Activated naive CD8-positive, alpha-beta T cell treated with anti-CD3 and anti-CD28 coated beads, Interleukin-2, amount 10 ng/mL, durations not matched to agents 7 days and 5 days (primary cell): ENCODE measurements around the gene NAALADL2. TPM values are rescaled to one million over a fixed set of nuclear protein-coding genes. Genes with fewer than 3 reads are reported as not detected.
"Not testable (repeated sequence)": the region's sequence is repeated elsewhere in the genome, so short reads cannot be mapped to it uniquely, and the experiment has no call there.

ENCODE experiments used
- ATAC-seq: fragments of 150-1000 bp; cut with Tn5 transposase; one replicate; pipeline ENCODE4 v1.10.0; 2021; ENCODE audit warnings: low read depth, moderate library complexity
- POLR2A ChIA-PET: fragments of 350-600 bp; sonication (Branson Sonifier 250); formaldehyde crosslinking; loops from one replicate; lab custom pipeline; 2021; ENCODE audit warnings: antibody characterized with exemption; lab: Charles Lee
- DNase-seq: peaks from one replicate; pipeline ENCODE4 v3.0.0; 2021
- H3K27ac Mint-ChIP-seq: one replicate; pipeline ENCODE4 v1.8.0; 2022; ENCODE audit warnings: mild to moderate bottlenecking, mixed read lengths
- H3K27me3 Mint-ChIP-seq: one replicate; pipeline ENCODE4 v1.8.0; 2022; ENCODE audit warnings: mild to moderate bottlenecking, moderate library complexity, mixed read lengths
- H3K36me3 Mint-ChIP-seq: one replicate; pipeline ENCODE4 v1.8.0; 2021; ENCODE audit warnings: mild to moderate bottlenecking, mixed read lengths
- H3K4me1 Mint-ChIP-seq: one replicate; pipeline ENCODE4 v1.8.0; 2021; ENCODE audit warnings: mixed read lengths
- H3K4me3 Mint-ChIP-seq: one replicate; pipeline ENCODE4 v1.8.0; 2022; ENCODE audit warnings: mild to moderate bottlenecking, moderate library complexity, mixed read lengths
- H3K9me3 Mint-ChIP-seq: one replicate; pipeline ENCODE4 v1.8.0; 2021; ENCODE audit warnings: mixed read lengths
- total RNA-seq, 2 experiments: library from RNA; stranded (reverse); gene quantifications; one replicate each; pipeline ENCODE4 v1.2.3, GENCODE V29; 2021

Gene NAALADL2
- total RNA-seq, 2 experiments from 2014 or later, result not detected

DNA sequence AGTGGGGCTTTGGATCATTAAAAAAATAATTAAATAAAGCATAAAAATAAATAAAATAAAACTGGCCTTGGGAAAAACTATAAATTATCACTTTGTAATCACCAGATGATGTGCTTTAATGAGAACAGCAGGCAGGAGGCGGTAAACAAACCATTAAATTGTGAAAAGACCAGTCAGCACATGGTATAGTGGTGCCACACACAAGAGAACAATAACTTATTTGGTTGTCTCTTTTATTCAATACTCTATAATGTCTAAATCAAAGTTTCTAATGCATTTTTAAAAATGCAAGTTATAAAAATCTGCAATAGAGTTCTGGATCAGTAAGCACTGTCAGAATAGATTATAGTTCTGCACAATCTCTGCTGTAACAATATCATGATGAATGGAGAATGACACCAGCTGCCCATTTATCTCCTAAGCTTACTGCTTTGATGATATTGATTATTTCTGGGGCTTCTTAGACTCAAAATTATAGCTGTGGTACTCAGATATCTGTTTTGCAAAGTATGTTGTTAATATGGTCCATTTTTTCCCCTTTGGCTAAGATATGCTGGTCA lies 259.3 kb downstream of the NAALADL2 start:
- Mint-ChIP-seq H3K9me3 (peaks cover 2% of the 10 kb centered on the region), H3K27me3 (no peaks in the 10 kb centered on the region), H3K4me1 (no peaks in the 10 kb centered on the region), H3K4me3 (no peak overlapping the region), H3K36me3 (no peaks in the 10 kb centered on the region), H3K27ac (no peak overlapping the region)
- POLR2A ChIA-PET, result no interaction called here
- ATAC-seq (no peak), DNase-seq (no peak)

DNA sequence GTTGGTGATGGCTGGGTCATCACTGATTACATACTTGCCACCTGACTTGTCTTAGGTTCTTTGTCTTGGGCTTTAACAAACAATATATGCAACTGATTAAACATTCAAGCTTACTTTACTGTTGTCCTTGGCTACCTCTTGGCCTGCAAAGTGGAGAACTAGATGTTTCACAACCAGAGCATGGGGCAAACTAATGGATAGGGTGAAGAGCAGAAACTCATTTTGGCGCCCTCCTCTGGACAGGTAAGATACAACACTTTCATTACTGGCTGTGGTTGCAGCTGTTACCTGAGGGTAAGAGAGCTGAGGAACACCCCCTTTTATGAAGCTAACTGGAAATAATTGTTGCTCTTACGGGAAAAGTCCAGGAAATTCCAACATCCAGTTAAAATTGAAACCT lies 262.1 kb downstream of the NAALADL2 start:
- no peaks in the 10 kb centered on the region for H3K27me3 Mint-ChIP-seq
- H3K36me3 Mint-ChIP-seq, result no peaks in the 10 kb centered on the region
- POLR2A ChIA-PET, result no interaction called here
- ATAC-seq (no peak), DNase-seq (no peak)
- H3K27ac Mint-ChIP-seq, result no peak overlapping the region
- H3K4me3 Mint-ChIP-seq, result no peak overlapping the region
- no peaks in the 10 kb centered on the region for H3K4me1 Mint-ChIP-seq
- peaks cover 5% of the 10 kb centered on the region for H3K9me3 Mint-ChIP-seq

DNA sequence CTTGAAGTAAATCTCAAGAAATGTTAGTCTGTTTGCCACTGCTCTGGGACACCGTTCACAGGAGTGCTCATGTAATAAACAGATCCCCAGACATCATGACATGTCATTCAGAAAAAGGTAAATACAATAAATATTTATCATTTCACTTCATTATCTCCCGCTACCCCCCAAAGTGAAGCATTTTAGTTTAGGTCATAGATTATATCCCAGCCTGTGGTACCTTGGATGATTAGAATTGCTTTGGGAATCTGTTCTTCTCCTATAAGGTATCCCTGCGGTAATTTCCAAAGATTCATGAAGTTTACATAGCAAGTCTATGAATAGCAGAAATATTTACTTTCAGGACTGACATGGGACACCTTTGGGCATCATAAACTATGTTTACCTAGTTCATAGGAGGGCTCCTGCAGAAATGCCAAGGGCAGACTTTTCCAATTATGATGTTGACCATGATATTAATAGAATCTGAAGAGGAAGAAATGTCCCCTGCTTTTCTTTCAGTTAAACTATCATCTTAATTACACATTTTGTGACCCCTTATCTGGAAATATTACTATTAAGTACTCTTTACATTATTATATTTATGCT lies 268.0 kb downstream of the NAALADL2 start:
- Mint-ChIP-seq H3K4me1 (no peaks in the 10 kb centered on the region), H3K27me3 (no peaks in the 10 kb centered on the region), H3K36me3 (no peaks in the 10 kb centered on the region), H3K27ac (no peak overlapping the region), H3K4me3 (no peak overlapping the region), H3K9me3 (peaks cover 2% of the 10 kb centered on the region)
- DNase-seq, result no peak
- POLR2A ChIA-PET, result no interaction called here
- no peak for ATAC-seq

DNA sequence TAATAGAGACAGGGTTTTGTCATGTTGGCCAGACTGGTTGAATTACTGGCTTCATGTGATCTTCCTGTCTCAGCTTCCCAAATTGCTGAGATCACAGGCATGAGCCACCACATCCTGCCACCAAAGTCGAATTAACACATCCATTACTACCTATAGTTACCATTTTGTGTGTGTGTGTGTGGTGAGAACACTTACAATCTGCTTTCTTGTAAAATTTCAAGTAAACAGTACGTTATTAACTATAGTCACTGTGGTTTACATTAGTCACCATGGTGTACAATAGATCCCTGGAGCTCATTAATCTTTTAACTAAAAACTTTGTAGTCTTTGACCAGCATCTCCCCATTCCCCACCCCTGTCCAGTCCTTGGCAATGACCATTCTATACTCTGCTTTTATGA lies 270.0 kb downstream of the NAALADL2 start:
- peaks cover 3% of the 10 kb centered on the region for H3K9me3 Mint-ChIP-seq
- H3K27me3 Mint-ChIP-seq, result no peaks in the 10 kb centered on the region
- H3K36me3 Mint-ChIP-seq, result no peaks in the 10 kb centered on the region
- ATAC-seq, result no peak
- DNase-seq, result no peak
- POLR2A ChIA-PET, result no interaction called here
- no peaks in the 10 kb centered on the region for H3K4me1 Mint-ChIP-seq
- H3K4me3 Mint-ChIP-seq, result no peak overlapping the region
- no peak overlapping the region for H3K27ac Mint-ChIP-seq

DNA sequence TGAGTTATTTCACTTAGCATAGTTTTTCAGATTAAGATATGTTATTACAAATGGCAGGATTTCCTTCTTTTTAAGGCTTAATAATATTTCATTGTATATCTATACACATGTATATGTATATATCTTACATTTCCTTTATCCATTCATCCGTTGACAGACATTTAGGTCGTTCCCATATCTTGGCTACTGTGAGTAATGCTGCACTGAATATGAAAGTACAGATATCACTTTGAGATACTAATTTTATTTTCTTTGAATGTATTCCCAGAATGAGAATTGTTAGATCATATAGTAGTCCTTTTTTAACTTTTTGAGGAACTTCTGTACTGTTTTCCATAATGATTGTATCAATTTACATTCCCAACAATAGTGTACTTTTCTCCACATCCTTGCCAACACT lies 270.4 kb downstream of the NAALADL2 start:
- H3K27ac Mint-ChIP-seq, result no peak overlapping the region
- ATAC-seq (no peak), DNase-seq (no peak)
- H3K4me1 Mint-ChIP-seq, result no peaks in the 10 kb centered on the region
- H3K4me3 Mint-ChIP-seq, result no peak overlapping the region
- no peaks in the 10 kb centered on the region for H3K36me3 Mint-ChIP-seq
- no peaks in the 10 kb centered on the region for H3K27me3 Mint-ChIP-seq
- H3K9me3 Mint-ChIP-seq, result peaks cover 3% of the 10 kb centered on the region
- POLR2A ChIA-PET, result no interaction called here

DNA sequence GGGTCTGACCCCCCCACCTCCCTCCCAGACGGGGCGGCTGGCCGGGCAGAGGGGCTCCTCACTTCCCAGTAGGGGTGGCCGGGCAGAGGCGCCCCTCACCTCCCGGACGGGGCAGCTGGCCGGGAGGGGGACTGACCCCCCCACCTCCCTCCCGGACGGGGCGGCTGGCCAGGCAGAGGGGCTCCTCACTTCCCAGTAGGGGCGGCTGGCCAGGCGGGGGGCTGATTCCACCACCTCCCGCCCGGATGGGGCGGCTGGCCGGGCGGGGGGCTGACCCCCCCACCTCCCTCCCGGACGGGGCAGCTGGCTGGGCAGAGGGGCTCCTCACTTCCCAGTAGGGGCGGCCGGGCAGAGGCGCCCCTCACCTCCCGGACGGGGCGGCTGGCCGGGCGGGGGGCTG lies 272.7 kb downstream of the NAALADL2 start:
- H3K4me1 Mint-ChIP-seq, H3K36me3 Mint-ChIP-seq, POLR2A ChIA-PET, DNase-seq, ATAC-seq, H3K4me3 Mint-ChIP-seq, H3K9me3 Mint-ChIP-seq, H3K27ac Mint-ChIP-seq, H3K27me3 Mint-ChIP-seq: not testable (repeated sequence)

DNA sequence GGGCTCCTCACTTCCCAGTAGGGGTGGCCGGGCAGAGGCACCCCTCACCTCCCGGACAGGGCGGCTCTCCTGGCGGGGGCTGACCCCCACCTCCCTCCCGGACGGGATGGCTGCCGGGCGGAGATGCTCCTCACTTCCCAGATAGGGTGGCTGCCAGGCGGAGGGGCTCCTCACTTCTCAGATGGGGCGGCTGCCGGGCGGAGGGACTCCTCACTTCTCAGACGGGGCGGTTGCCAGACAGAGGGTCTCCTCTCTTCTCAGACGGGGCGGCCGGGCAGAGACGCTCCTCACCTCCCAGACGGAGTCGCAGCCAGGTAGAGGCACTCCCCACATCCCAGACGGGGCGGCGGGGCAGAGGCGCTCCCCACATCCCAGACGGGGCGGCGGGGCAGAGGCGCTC lies 273.6 kb downstream of the NAALADL2 start:
- H3K36me3 Mint-ChIP-seq, H3K27me3 Mint-ChIP-seq, H3K27ac Mint-ChIP-seq, ATAC-seq, H3K4me3 Mint-ChIP-seq, H3K4me1 Mint-ChIP-seq, POLR2A ChIA-PET, DNase-seq, H3K9me3 Mint-ChIP-seq: not testable (repeated sequence)

DNA sequence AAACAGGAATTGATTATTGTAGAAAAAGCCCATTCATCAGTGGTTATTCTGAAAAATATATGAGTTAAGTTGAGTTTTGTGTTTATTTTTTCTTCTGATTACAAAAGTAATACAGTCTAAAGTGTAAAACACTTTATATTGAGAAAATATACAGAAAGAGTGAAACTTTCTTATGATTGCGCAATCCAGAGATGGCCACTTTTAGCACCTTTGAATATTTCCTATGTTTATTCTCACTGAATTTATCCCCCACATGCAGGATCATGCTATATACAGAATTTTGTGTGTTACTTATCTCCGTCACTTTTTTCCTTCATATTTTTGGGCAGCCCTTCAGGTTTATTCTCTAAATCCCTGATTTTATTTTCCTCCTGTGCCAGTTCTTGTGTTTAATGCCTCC lies 285.2 kb downstream of the NAALADL2 start:
- Mint-ChIP-seq H3K9me3 (peaks cover 3% of the 10 kb centered on the region), H3K4me1 (no peaks in the 10 kb centered on the region), H3K27ac (no peak overlapping the region), H3K27me3 (no peaks in the 10 kb centered on the region), H3K4me3 (no peak overlapping the region), H3K36me3 (no peaks in the 10 kb centered on the region)
- POLR2A ChIA-PET, result interaction anchor here (0.6 kb wide), 1 partner anchor 214 kb away, joined by 4 read pairs; no protein-coding TSS in a partner anchor
- ATAC-seq, result no peak
- DNase-seq, result no peak

DNA sequence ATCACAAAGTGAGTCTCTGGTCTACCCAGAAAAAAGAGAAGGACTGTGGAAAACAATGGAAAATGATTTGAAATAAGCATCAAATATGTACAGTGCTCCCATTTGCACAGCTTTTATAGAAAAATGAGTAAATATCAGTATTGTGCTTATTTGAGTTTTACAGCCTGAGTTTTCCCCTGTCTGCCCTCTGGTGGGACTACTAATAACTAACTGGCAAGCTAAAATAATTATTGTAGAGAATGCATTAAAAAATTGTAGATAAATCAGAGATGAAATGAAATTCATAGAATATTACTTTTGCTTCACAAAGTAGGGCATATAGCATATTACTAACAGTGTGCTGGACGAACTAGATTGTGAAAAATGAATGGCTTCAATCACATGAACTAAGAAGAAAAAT lies 287.1 kb downstream of the NAALADL2 start:
- Mint-ChIP-seq H3K27me3 (no peaks in the 10 kb centered on the region), H3K36me3 (no peaks in the 10 kb centered on the region), H3K9me3 (peaks cover 3% of the 10 kb centered on the region), H3K4me3 (no peak overlapping the region), H3K4me1 (no peaks in the 10 kb centered on the region), H3K27ac (no peak overlapping the region)
- DNase-seq (no peak), ATAC-seq (no peak)
- POLR2A ChIA-PET, result no interaction called here

DNA sequence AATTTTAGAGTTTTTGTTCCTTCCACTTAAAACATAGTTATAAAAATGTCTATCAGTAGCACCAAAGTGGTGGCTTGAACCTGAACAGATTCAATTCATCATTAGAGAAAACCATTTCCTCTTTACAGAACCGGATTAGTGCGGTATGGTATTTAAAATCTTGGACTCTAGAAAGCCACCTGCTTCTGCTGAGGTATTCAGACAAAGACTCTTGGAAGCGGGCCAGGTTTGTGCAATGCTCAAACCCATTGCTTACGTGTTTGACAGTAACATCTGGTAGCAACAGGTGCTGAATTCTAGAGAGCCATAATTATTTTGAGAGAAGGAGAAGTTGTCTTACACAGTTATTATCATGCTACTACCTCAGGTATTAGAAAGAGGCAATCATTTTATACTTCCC lies 290.5 kb downstream of the NAALADL2 start:
- no peak for ATAC-seq

DNA sequence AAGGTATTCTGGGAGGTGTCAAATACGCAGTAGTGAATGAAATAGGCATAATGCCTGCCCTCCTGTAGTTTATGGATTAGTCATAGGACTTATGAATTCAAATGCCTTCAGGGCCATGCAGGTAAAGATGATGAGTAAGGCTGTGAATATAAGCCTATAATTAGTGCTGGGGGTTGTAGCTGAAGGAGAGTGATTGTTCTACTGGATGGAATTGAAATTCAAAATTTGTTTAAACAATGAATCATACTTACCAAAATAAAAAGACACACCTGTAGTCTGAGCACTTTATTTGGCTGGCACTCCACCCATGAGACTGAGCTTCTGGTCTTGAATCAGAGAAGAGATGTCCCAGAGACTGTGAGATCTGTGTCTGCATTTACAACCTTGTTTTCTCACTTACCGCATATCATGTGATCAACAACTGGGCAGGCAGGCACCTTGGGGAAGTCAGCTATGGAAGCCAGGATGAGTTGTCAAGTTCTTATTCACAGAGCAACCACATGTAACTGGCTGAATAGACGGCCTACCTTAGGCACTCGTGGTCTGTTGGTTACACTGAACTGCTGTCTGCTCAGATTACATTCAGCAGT lies 291.8 kb downstream of the NAALADL2 start:
- ATAC-seq, result no peak

More for the DNA sequence above, 290.5 kb downstream of the NAALADL2 start:
- no peak for DNase-seq
- no peaks in the 10 kb centered on the region for H3K36me3 Mint-ChIP-seq
- POLR2A ChIA-PET, result no interaction called here
- no peak overlapping the region for H3K4me3 Mint-ChIP-seq
- H3K27ac Mint-ChIP-seq, result no peak overlapping the region
- H3K9me3 Mint-ChIP-seq, result peaks cover 3% of the 10 kb centered on the region
- peaks cover 2% of the 10 kb centered on the region for H3K27me3 Mint-ChIP-seq
- no peaks in the 10 kb centered on the region for H3K4me1 Mint-ChIP-seq

DNA sequence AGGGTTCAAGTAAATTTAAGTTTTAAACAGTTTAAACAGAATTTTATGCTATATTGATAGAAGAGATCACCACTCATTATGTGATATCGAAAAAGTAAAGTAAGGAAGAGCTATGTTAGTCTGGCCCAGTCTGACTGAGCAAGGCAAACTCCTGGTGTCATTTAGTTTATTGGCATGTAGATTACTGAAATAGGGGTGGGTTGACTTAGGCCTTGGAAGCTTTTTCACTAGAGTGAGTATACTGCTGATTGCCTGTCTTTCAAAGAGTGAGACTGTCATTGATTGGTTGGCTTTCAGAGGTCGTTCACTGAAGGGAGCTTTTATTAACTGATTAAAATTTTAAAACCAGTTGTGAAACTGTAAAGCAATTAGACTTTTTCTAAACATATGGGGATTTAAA lies 294.5 kb downstream of the NAALADL2 start:
- H3K27me3 Mint-ChIP-seq, result peaks cover 2% of the 10 kb centered on the region
- H3K9me3 Mint-ChIP-seq, result peaks cover 2% of the 10 kb centered on the region
- DNase-seq, result no peak
- no peak overlapping the region for H3K4me3 Mint-ChIP-seq
- no peak for ATAC-seq
- no peak overlapping the region for H3K27ac Mint-ChIP-seq
- no peaks in the 10 kb centered on the region for H3K4me1 Mint-ChIP-seq
- no peaks in the 10 kb centered on the region for H3K36me3 Mint-ChIP-seq
- POLR2A ChIA-PET, result no interaction called here

More for the DNA sequence above, 291.8 kb downstream of the NAALADL2 start:
- no peaks in the 10 kb centered on the region for H3K36me3 Mint-ChIP-seq
- H3K9me3 Mint-ChIP-seq, result peaks cover 5% of the 10 kb centered on the region
- H3K27me3 Mint-ChIP-seq, result peaks cover 2% of the 10 kb centered on the region
- no peak overlapping the region for H3K4me3 Mint-ChIP-seq
- H3K27ac Mint-ChIP-seq, result no peak overlapping the region
- DNase-seq, result no peak
- H3K4me1 Mint-ChIP-seq, result no peaks in the 10 kb centered on the region
- POLR2A ChIA-PET, result no interaction called here

DNA sequence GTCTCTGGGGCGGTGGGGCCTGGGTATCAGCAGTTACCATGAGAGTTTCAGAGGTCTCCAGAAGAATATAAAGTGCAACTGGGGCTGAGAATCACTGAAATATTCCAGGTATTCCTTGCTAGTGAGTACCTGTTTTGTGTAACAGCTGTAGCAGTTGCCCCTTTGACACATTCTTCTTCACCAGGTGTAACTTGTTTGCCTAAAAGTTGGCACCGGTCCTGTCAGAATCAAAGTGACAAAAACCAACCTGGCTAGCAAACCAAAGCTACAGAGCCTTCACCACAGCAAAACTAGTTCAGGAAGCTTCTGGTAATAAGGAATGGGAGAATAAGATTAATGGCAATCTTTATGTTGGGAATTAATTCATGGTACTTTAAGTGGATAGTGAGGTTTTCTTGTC lies 296.0 kb downstream of the NAALADL2 start:
- Mint-ChIP-seq H3K9me3 (peaks cover 2% of the 10 kb centered on the region), H3K4me1 (no peaks in the 10 kb centered on the region), H3K27ac (no peak overlapping the region), H3K4me3 (no peak overlapping the region), H3K27me3 (peaks cover 2% of the 10 kb centered on the region), H3K36me3 (no peaks in the 10 kb centered on the region)
- DNase-seq (no peak), ATAC-seq (no peak)
- POLR2A ChIA-PET, result no interaction called here

DNA sequence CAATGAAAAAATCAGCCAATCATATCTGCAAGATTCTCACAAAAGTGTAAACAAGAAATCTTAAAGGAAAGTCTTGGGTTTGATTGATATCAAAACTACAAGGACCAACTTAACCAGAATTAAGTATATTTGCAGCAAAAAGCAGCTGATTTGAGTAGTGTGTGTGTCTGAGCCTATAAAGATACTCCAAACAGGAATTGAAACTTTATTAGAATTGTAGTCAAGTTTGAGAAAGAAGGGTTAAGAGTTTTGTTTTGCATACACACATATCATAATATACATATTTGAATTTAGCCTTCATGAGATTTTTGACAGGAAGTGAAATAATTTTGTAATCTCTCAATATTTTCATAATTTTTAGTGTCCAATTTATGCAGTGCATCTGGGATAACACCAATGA lies 300.1 kb downstream of the NAALADL2 start:
- Mint-ChIP-seq H3K9me3 (peaks cover 2% of the 10 kb centered on the region), H3K4me1 (no peaks in the 10 kb centered on the region), H3K4me3 (no peak overlapping the region), H3K27me3 (peaks cover 2% of the 10 kb centered on the region), H3K27ac (no peak overlapping the region), H3K36me3 (no peaks in the 10 kb centered on the region)
- POLR2A ChIA-PET, result no interaction called here
- ATAC-seq, result no peak
- DNase-seq, result no peak
